SK-N-SH (cell line): ENCODE measurements around the gene MT2A. TPM values are rescaled to one million over a fixed set of nuclear protein-coding genes. Genes with fewer than 3 reads are reported as not detected.

Experiments used
- CTCF ChIA-PET: fragments of 300-600, 350-600 bp; formaldehyde crosslinking; extraction: SDS; loops from one replicate; lab custom pipeline; 2021; lab: Yijun Ruan, JAX
- POLR2A ChIA-PET: fragments of 350-600 bp; sonication (Branson Sonifier 250); formaldehyde crosslinking; extraction: SDS; loops from one replicate; lab custom pipeline; 2020; ENCODE audit warnings: antibody characterized with exemption, inconsistent platforms; lab: Yijun Ruan, JAX
- DNase-seq: peaks from one replicate; pipeline ENCODE4 v3.0.0; 2012
- H2AFZ ChIP-seq: fragments of 200-600 bp; sonication (generic); 2 replicates; pipeline ENCODE4 v1.8.1; 2016; ENCODE audit warnings: antibody characterized with exemption, mild to moderate bottlenecking, low read depth
- H3F3A ChIP-seq: fragments of 200-600 bp; sonication (generic); replicated peaks from 2 replicates; pipeline ENCODE3; 2016; ENCODE audit warnings: antibody characterized with exemption, mild to moderate bottlenecking; ENCODE audit not compliant: insufficient read depth
- H3K27ac ChIP-seq, 2 experiments: fragments of 200-500 bp in 1 of 2; fragments of 200-600 bp in 1 of 2; sonication (Bioruptor generic) in 1 of 2; sonication (generic), shearing (Covaris generic) in 1 of 2; 2 replicates each; pipeline versions ENCODE4 v1.5.1 to v1.6.1; 2014 to 2016; ENCODE audit warnings: low read depth in 2 of 2, inconsistent platforms in 1 of 2, low read length in 1 of 2, mild to moderate bottlenecking in 1 of 2, mixed read lengths in 1 of 2
- H3K27me3 ChIP-seq: fragments of 200-600 bp; sonication (generic), shearing (Covaris generic); 2 replicates; pipeline ENCODE4 v1.6.1; 2016; ENCODE audit warnings: mixed run types; ENCODE audit not compliant: insufficient read depth
- H3K36me3 ChIP-seq, 2 experiments: fragments of 200-500 bp in 1 of 2; fragments of 200-600 bp in 1 of 2; sonication (Bioruptor generic) in 1 of 2; sonication (generic) in 1 of 2; replicated peaks in 1 of 2; 2 replicates each; pipeline versions ENCODE3 to v1.5.1; 2014 to 2016; ENCODE audit warnings: low read length in 1 of 2, mild to moderate bottlenecking in 1 of 2; ENCODE audit not compliant: insufficient read depth in 2 of 2, control insufficient read depth in 1 of 2
- H3K4me1 ChIP-seq, 2 experiments: fragments of 200-500 bp in 1 of 2; fragments of 200-600 bp in 1 of 2; sonication (Bioruptor generic) in 1 of 2; sonication (generic), shearing (Covaris generic) in 1 of 2; 2 replicates each; pipeline versions ENCODE4 v1.5.1 to v1.6.1; 2014 to 2016; ENCODE audit warnings: low read depth in 1 of 2, low read length in 1 of 2, mixed run types in 1 of 2; ENCODE audit not compliant: insufficient read depth in 2 of 2, control insufficient read depth in 1 of 2
- H3K4me2 ChIP-seq: fragments of 200-600 bp; sonication (generic), shearing (Covaris generic); 2 replicates; pipeline ENCODE4 v1.6.1; 2017; ENCODE audit warnings: mixed run types
- H3K4me3 ChIP-seq, 2 experiments: fragments of 200-500 bp in 1 of 2; fragments of 200-600 bp in 1 of 2; sonication (Bioruptor generic) in 1 of 2; sonication (generic), shearing (Covaris generic) in 1 of 2; 2 replicates each; pipeline versions ENCODE4 v1.5.1 to v1.8.1; 2014 to 2016; ENCODE audit warnings: low read depth in 2 of 2, inconsistent platforms in 1 of 2, low read length in 1 of 2, mild to moderate bottlenecking in 1 of 2, mixed read lengths in 1 of 2, moderate library complexity in 1 of 2
- H3K79me2 ChIP-seq: fragments of 200-600 bp; sonication (generic); 2 replicates; pipeline ENCODE4 v1.8.1; 2017; ENCODE audit warnings: mild to moderate bottlenecking; ENCODE audit not compliant: insufficient read depth
- H3K9ac ChIP-seq: fragments of 200-600 bp; sonication (generic); 2 replicates; pipeline ENCODE4 v1.6.1; 2017; ENCODE audit warnings: mixed run types
- H3K9me2 ChIP-seq: fragments of 200-600 bp; sonication (generic); 2 replicates; pipeline ENCODE4 v1.6.1; 2017; ENCODE audit warnings: mixed run types
- H3K9me3 ChIP-seq: fragments of 200-600 bp; sonication (generic); 2 replicates; pipeline ENCODE4 v1.6.1; 2017; ENCODE audit warnings: mixed run types, mild to moderate bottlenecking, moderate library complexity
- H4K20me1 ChIP-seq: fragments of 200-600 bp; sonication (generic); 2 replicates; pipeline ENCODE4 v1.6.1; 2017; ENCODE audit warnings: mild to moderate bottlenecking, mixed run types; ENCODE audit not compliant: insufficient read depth
- CHD2 ChIP-seq: fragments of 150-350 bp; IDR thresholded peaks from 2 replicates; pipeline ENCODE4 v1.6.1; 2018; ENCODE audit warnings: low read length; ENCODE audit not compliant: partially characterized antibody
- EZH2phosphoT487 ChIP-seq: fragments of 200-600 bp; sonication (generic); IDR thresholded peaks from 2 replicates; pipeline ENCODE4 v1.6.1; 2017; ENCODE audit warnings: low read depth, mixed run types, mild to moderate bottlenecking, antibody characterized with exemption, moderate library complexity, borderline replicate concordance
- FOSL2 ChIP-seq: IDR thresholded peaks from 2 replicates; pipeline ENCODE4 v1.4.0; 2012; ENCODE audit warnings: low read depth, mild to moderate bottlenecking, moderate library complexity, borderline replicate concordance
- FOXJ3 ChIP-seq: sonication (generic); formaldehyde crosslinking; IDR thresholded peaks from 2 replicates; pipeline ENCODE4 v1.5.1; 2020; ENCODE audit warnings: mild to moderate bottlenecking, missing genetic modification reagents
- GABPA ChIP-seq: IDR thresholded peaks from 2 replicates; pipeline ENCODE4 v1.4.0; 2012; ENCODE audit warnings: low read depth, mild to moderate bottlenecking
- JUND ChIP-seq: IDR thresholded peaks from 2 replicates; pipeline ENCODE4 v1.4.0; 2012
- MAX ChIP-seq: IDR thresholded peaks from 2 replicates; pipeline ENCODE4 v1.4.0; 2012; ENCODE audit warnings: low read depth
- MEF2A ChIP-seq: IDR thresholded peaks from 2 replicates; pipeline ENCODE4 v1.4.0; 2012; ENCODE audit warnings: low read depth, borderline replicate concordance
- MXI1 ChIP-seq: IDR thresholded peaks from 2 replicates; pipeline ENCODE4 v1.6.1; 2012; ENCODE audit warnings: mild to moderate bottlenecking, low read depth, low read length, improper control_type of control experiment
- NFIC ChIP-seq: IDR thresholded peaks from 2 replicates; pipeline ENCODE4 v1.4.0; 2012; ENCODE audit warnings: borderline replicate concordance
- NRF1 ChIP-seq: IDR thresholded peaks from 2 replicates; pipeline ENCODE4 v1.6.1; 2012; ENCODE audit warnings: low read depth, mild to moderate bottlenecking, low read length
- RAD21 ChIP-seq: IDR thresholded peaks from 2 replicates; pipeline ENCODE4 v1.6.1; 2012; ENCODE audit warnings: mild to moderate bottlenecking, low read length
- RCOR1 ChIP-seq: fragments of 150-350 bp; IDR thresholded peaks from 2 replicates; pipeline ENCODE4 v1.6.1; 2017; ENCODE audit warnings: antibody characterized with exemption, low read length
- TAF1 ChIP-seq: IDR thresholded peaks from 2 replicates; pipeline ENCODE4 v1.6.1; 2012; ENCODE audit warnings: low read depth, mild to moderate bottlenecking, low read length, moderate library complexity, borderline replicate concordance
- TEAD4 ChIP-seq: IDR thresholded peaks from 2 replicates; pipeline ENCODE4 v1.4.0; 2012; ENCODE audit warnings: mild to moderate bottlenecking, borderline replicate concordance; ENCODE audit not compliant: insufficient read depth
- USF1 ChIP-seq: IDR thresholded peaks from 2 replicates; pipeline ENCODE4 v1.4.0; 2012; ENCODE audit warnings: low read depth, borderline replicate concordance
- USF2 ChIP-seq: fragments of 150-350 bp; IDR thresholded peaks from 2 replicates; pipeline ENCODE4 v1.6.1; 2017; ENCODE audit warnings: antibody characterized with exemption, low read length, low read depth, borderline replicate concordance
- whole genome bisulfite sequencing: methylation state at CpG from one replicate; pipeline ENCODE4 v1.1.6; 2017; ENCODE audit warnings: low lambda C conversion rate; 5-methylcytosine and 5-hydroxymethylcytosine counted together
- polyA plus RNA-seq, 3 experiments: library from polyadenylated mRNA; depleted of rRNA; stranded (reverse); fragments of >200 nt; gene quantifications; 2 replicates each; pipeline ENCODE4 v1.2.3, GENCODE V29; 2012

Gene MT2A
- polyA plus RNA-seq, 1 of the 3 experiments (the other 2 are of a cell fraction) = 133 TPM

GRCh38 chr16:56641166-56641565 is 32.8 kb downstream of the MT2A start:
- Histone ChIP-seq H3K9ac (no peak overlapping the region), H3K36me3 (no peaks in the 10 kb centered on the region), H3K4me3 (no peak overlapping the region), H2AFZ (no peak overlapping the region), H3K9me2 (no peaks in the 10 kb centered on the region), H3K27ac (no peak overlapping the region), H4K20me1 (no peaks in the 10 kb centered on the region), H3K27me3 (peaks cover 24% of the 10 kb centered on the region; the same call in 1 of the 2 replicates), H3K9me3 (no peaks in the 10 kb centered on the region), H3K4me2 (no peak overlapping the region), H3F3A (no peaks in the 10 kb centered on the region), H3K79me2 (no peaks in the 10 kb centered on the region), H3K4me1 (peaks cover 0 to 2% of the 10 kb centered on the region in 2 experiments; a peak in 1 of 4 replicates)
- no peak for TF ChIP-seq NRF1
- no peak for TF ChIP-seq GABPA
- no peak for TF ChIP-seq TAF1
- TF ChIP-seq TEAD4 = no peak
- no peak for TF ChIP-seq USF2
- TF ChIP-seq MAX = no peak
- TF ChIP-seq JUND = no peak
- TF ChIP-seq EZH2phosphoT487 = no peak
- TF ChIP-seq MXI1 = no peak
- TF ChIP-seq USF1 = no peak
- no peak for TF ChIP-seq RAD21
- TF ChIP-seq FOSL2 = no peak
- TF ChIP-seq MEF2A = no peak
- no peak for TF ChIP-seq CHD2
- 100% methylated on average over 2 of the region's 2 CpGs for WGBS
- ChIA-PET CTCF (interaction anchor here (0.8 to 1.4 kb wide), 2 partner anchors 18 to 40 kb away, joined by 3 read pairs; no protein-coding TSS in a partner anchor), POLR2A (no interaction called here)
- no peak for DNase-seq

- H4K20me1 ChIP-seq = no peaks in the 10 kb centered on the region
- no peak overlapping the region for H3K4me3 ChIP-seq
- H3K36me3 ChIP-seq = no peaks in the 10 kb centered on the region
- WGBS = 48% methylated on average over 23 of the region's 42 CpGs
- H3K27ac ChIP-seq = no peak overlapping the region
- no peaks in the 10 kb centered on the region for H3K9me2 ChIP-seq
- DNase-seq = no peak
- CTCF ChIA-PET = interaction anchor here (0.9 to 1.2 kb wide), 2 partner anchors 10 to 41 kb away, joined by 3 read pairs; no protein-coding TSS in a partner anchor
- POLR2A ChIA-PET = no interaction called here
- no peaks in the 10 kb centered on the region for H3K9me3 ChIP-seq
- 0 out of 2 replicates have a peak, but pooled peaks cover 19% of the 10 kb centered on the region for H3K27me3 ChIP-seq
- H3K4me2 ChIP-seq = no peak overlapping the region
- H3F3A ChIP-seq = no peaks in the 10 kb centered on the region
- no peak overlapping the region for H2AFZ ChIP-seq
- H3K79me2 ChIP-seq = no peaks in the 10 kb centered on the region
- TF ChIP-seq RCOR1 (no peak), FOXJ3 (CRISPR knock-in tag) (no peak), NFIC (no peak)
- TF ChIP-seq, all 33 proteins: peak for 0
- Histone ChIP-seq H3K9ac (no peak overlapping the region), H3K4me1 (no peaks in the 10 kb centered on the region; a peak in 1 of 4 replicates)
Observed at GRCh38 chr16:56643080-56643778, 34.8 kb downstream of the MT2A start.
